GM12874 (cell line): Measurements from ENCODE around the gene CELA3B.
A peak's percentile ranks its signal among the peaks of the same experiment; 100 is the strongest.

ENCODE experiments used
- TF ChIP-seq, protein P1 (sequence below): IDR thresholded peaks from 2 replicates; pipeline ENCODE4 v1.5.1; 2011; ENCODE audit warnings: low read depth, mild to moderate bottlenecking, control low read depth, low read length, moderate library complexity; ENCODE audit not compliant: insufficient read depth

CELA3B gene

DNA sequence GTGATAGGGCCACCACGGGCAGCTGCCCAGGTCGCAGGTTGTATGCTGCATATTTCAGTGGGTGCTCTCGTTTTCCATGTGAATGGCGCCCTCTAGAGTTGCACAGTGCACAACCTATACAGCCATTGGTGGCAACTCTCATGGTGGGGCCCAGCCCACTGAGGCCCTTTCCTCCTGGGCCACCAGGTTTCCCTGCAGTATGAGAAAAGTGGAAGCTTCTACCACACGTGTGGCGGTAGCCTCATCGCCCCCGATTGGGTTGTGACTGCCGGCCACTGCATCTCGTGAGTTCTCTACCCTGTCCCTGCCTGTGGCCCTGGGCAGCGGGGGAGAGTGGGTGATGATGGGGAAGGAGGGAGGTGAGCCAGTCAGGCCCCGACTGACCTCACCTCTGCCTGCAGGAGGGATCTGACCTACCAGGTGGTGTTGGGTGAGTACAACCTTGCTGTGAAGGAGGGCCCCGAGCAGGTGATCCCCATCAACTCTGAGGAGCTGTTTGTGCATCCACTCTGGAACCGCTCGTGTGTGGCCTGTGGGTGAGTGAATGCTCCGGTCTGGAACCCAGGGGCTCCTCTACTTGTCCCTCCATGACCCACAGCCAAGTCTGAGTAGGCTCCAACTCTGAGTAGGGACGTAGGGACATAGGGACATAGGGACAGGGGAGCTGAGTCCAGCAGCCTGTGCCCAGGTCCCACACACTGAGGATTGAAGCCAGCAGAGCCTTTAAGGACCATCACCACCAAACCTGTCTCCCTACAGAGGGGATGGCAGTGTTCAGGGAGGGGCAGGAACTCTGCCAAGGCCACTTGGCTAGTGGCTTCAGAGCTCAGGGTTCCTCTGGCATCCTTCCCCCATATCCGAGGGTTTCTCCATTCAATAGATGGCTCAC is 28.7 kb downstream of the CELA3B start:
- TF ChIP-seq, protein P1, sequence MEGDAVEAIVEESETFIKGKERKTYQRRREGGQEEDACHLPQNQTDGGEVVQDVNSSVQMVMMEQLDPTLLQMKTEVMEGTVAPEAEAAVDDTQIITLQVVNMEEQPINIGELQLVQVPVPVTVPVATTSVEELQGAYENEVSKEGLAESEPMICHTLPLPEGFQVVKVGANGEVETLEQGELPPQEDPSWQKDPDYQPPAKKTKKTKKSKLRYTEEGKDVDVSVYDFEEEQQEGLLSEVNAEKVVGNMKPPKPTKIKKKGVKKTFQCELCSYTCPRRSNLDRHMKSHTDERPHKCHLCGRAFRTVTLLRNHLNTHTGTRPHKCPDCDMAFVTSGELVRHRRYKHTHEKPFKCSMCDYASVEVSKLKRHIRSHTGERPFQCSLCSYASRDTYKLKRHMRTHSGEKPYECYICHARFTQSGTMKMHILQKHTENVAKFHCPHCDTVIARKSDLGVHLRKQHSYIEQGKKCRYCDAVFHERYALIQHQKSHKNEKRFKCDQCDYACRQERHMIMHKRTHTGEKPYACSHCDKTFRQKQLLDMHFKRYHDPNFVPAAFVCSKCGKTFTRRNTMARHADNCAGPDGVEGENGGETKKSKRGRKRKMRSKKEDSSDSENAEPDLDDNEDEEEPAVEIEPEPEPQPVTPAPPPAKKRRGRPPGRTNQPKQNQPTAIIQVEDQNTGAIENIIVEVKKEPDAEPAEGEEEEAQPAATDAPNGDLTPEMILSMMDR: 0 out of 2 replicates have a peak, but pooled peaks have one; percentile 25

DNA sequence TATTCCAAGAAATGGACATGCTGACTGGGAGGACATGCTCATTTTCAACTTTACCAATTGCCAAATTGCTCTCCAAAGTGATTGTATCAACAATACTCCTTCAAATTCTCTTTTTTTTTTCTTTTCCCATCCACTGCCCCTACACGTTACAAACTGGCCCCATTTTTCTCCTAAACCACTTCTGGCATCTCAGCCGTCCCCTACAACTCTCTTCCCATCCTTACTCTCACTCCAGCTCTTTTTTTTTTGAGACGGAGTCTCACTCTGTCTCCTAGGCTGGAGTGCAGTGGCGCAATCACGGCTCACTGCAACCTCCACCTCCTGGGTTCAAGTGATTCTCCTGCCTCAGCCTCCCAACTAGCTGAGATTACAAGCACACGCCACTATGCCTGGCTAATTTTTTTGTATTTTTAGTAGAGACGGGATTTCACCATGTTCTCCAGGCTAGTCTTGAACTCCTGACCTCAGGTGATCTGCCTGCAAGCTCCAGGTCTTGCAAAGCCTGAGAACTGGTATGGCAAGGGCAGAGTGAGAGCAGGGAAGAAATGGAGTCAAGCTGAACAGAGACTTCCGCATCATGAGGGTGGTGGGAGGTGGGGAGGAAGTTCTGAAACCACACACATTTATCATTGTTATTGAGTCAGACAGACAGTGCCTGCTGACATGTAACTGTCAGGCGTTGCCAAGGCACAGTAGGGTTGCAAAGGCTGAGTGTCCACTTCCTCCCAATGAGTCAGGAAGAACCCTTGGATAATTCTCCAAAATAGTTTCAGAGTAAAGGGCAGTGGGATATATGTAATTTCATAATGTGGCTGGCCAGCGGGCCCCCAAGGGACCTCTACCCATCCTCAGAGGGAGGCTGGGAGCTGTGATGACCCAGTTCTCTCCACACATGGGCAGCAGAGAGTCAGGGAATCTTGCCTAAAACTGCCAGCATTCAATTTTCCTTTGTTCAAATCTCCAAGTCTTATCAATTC is 42.0 kb downstream of the CELA3B start:
- TF ChIP-seq, protein P1: peak; percentile 51

DNA sequence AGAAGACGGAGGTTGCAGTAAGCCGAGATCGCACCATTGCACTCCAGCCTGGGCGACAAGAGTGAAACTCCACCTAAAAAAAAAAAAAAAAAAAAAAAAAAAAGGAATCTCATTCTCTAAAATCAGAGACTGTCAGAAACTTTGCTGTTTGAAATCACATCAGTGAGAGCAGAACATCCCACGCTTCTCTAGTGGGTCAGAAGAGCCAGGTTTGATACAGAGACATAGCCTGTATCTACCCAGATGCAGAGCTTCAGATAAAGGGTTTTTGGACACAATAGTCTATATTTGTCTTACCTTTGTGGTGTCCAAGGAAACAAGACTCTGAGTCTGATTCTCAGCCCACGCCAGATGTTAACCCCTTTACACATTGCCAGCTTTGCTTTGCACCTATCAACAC is 44.2 kb downstream of the CELA3B start:
- TF ChIP-seq, protein P1: no peak

DNA sequence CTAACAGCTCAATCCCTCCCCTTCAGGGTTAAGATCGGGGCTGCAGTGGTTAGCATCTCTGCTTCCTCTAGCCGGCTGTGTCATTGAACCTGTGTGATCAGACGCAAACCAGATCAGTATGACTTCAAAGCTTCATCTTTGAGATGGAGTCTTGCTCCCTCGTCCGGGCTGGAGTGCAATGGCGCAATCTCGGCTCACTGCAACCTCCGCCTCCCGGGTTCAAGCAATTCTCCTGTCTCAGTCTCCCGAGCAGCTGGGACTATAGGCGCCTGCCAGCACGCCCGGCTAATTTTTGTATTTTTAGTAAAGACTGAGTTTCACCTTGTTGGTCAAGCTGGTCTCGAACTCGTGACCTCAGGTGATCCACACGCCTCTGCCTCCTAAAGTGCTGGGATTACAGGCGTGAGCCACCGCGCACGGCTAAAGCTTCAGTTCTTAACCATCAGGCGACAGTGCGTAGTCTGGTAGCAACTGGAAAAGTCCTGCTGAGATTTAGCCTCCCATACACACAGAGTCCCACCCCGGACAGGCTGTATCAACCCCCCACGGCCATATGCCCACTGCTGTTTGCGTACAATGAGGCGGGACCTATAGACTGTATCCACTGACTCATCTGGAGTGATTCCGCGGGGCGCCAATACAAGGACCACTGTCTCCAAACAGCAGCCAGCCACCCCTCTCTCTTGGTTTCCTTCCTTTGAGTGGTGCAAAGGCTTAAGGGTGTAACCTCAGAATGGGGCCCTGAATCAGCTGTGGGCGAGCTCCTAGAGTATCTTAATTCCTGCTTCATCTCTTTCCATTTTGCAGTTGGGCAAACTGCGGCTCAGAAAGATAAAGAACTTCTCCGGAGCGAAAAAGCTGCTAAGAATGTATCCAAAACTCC is 47.9 kb downstream of the CELA3B start:
- TF ChIP-seq, protein P1: no peak

DNA sequence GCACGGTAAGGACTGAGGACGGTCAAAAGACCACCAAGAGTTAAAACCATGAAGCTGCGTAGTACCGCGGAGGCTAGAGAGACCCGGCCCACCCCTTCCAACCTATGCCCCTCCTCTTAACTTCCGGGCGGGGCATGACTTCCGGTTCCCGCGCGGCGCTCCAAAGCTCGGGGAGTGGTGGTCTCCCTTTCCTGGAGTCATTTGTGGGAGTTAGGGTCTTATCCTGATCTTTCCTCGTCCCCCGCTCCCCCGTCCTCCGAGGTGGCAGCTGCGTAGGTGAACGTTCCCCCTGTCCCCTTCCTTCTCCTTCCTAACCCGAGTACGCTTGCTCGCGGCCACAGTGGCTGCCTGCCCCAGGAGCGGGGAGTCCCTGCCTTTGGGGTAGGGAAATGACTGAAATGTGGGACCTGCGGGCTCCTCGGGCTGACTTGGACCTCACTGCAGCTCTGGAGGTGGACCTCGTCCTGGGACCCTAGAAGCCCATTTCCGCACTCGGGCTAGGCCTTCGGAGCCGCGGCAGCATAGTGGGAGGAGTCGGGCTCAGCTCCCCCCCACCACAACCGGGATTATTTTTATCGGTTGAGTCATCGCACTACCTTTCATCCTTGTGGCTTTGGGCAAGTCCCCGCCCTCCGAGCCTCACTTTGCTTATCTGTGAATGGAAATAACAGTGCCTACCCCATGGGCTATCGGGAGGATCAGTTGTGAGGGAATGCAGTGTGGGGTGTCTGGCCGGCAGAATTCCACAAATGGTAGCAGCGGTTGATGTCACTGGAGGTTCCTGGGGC is 48.7 kb downstream of the CELA3B start:
- TF ChIP-seq, protein P1: no peak

DNA sequence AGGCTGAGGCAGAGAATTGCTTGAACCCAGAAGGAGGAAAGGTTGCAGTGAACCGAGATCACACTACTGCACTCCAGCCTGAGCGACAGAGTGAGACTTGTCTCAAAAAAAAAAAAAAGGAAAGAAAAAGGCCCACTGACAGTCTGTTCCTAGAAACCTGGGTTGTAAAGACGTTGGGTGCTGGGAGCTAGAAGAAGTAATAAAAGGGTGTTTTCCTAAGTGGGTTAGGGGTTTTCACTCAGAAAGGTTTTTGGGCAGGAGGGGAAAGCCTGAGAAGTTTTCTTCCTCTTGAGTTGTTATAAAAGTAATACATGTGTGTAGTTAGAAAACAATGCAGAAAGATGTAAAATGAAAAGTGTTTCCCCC is 50.1 kb downstream of the CELA3B start:
- TF ChIP-seq, protein P1: no peak
